ES-I3 (cell line): ENCODE results near the gene CGNL1.

Source experiments
- H3K36me3 ChIP-seq: 2 replicates; pipeline ENCODE4 v1.6.1; 2013; ENCODE audit warnings: mild to moderate bottlenecking, low read length, control low read depth, moderate library complexity; ENCODE audit not compliant: insufficient read depth
- H3K4me1 ChIP-seq: 2 replicates; pipeline ENCODE4 v1.6.1; 2013; ENCODE audit warnings: mild to moderate bottlenecking, control low read depth, low read length; ENCODE audit not compliant: insufficient read depth
- H3K9ac ChIP-seq: 2 replicates; pipeline ENCODE4 v1.6.1; 2013; ENCODE audit warnings: low read depth, mild to moderate bottlenecking, low read length, moderate library complexity
- H3K9me3 ChIP-seq: 2 replicates; pipeline ENCODE4 v1.6.1; 2013; ENCODE audit warnings: mild to moderate bottlenecking, low read length, moderate library complexity; ENCODE audit not compliant: control insufficient read depth, insufficient read depth

Gene CGNL1

GRCh38 chr15:57456559-57456958 lies 80.3 kb downstream of the CGNL1 start:
- H3K9me3 ChIP-seq: no peaks in the 10 kb centered on the region
- H3K36me3 ChIP-seq: peaks cover 5% of the 10 kb centered on the region
- H3K9ac ChIP-seq: no peak overlapping the region
- no peaks in the 10 kb centered on the region for H3K4me1 ChIP-seq

GRCh38 chr15:57457726-57458125 lies 81.4 kb downstream of the CGNL1 start:
- H3K9me3 ChIP-seq: no peaks in the 10 kb centered on the region
- no peak overlapping the region for H3K9ac ChIP-seq
- peaks cover 9% of the 10 kb centered on the region for H3K36me3 ChIP-seq

GRCh38 chr15:57458356-57458781 lies 82.1 kb downstream of the CGNL1 start:
- H3K9ac ChIP-seq: no peak overlapping the region
- H3K9me3 ChIP-seq: no peaks in the 10 kb centered on the region
- no peaks in the 10 kb centered on the region for H3K4me1 ChIP-seq
- H3K36me3 ChIP-seq: peaks cover 9% of the 10 kb centered on the region

More at GRCh38 chr15:57457726-57458125, 81.4 kb downstream of the CGNL1 start:
- H3K4me1 ChIP-seq: no peaks in the 10 kb centered on the region

GRCh38 chr15:57460208-57460816 lies 84.0 kb downstream of the CGNL1 start:
- Histone ChIP-seq H3K4me1 (no peaks in the 10 kb centered on the region), H3K9me3 (no peaks in the 10 kb centered on the region), H3K36me3 (peaks cover 9% of the 10 kb centered on the region), H3K9ac (no peak overlapping the region)

- no peaks in the 10 kb centered on the region for H3K9me3 ChIP-seq
- no peaks in the 10 kb centered on the region for H3K4me1 ChIP-seq
- no peak overlapping the region for H3K9ac ChIP-seq
- peaks cover 9% of the 10 kb centered on the region for H3K36me3 ChIP-seq
Observed at GRCh38 chr15:57461541-57461940, 85.2 kb downstream of the CGNL1 start.

GRCh38 chr15:57462381-57462780 lies 86.1 kb downstream of the CGNL1 start:
- Histone ChIP-seq H3K4me1 (no peaks in the 10 kb centered on the region), H3K36me3 (peaks cover 9% of the 10 kb centered on the region), H3K9me3 (no peaks in the 10 kb centered on the region)

GRCh38 chr15:57463360-57463759 lies 87.1 kb downstream of the CGNL1 start:
- Histone ChIP-seq H3K4me1 (no peaks in the 10 kb centered on the region), H3K9ac (no peak overlapping the region), H3K9me3 (no peaks in the 10 kb centered on the region), H3K36me3 (peaks cover 5% of the 10 kb centered on the region)

More at GRCh38 chr15:57462381-57462780, 86.1 kb downstream of the CGNL1 start:
- H3K9ac ChIP-seq: no peak overlapping the region

GRCh38 chr15:57464480-57464879 lies 88.2 kb downstream of the CGNL1 start:
- no peaks in the 10 kb centered on the region for H3K4me1 ChIP-seq
- H3K36me3 ChIP-seq: peaks cover 5% of the 10 kb centered on the region; the same call in 1 of the 2 replicates
- no peaks in the 10 kb centered on the region for H3K9me3 ChIP-seq
- no peak overlapping the region for H3K9ac ChIP-seq

GRCh38 chr15:57468486-57468885 lies 92.2 kb downstream of the CGNL1 start:
- Histone ChIP-seq H3K36me3 (no peaks in the 10 kb centered on the region), H3K9ac (no peak overlapping the region), H3K9me3 (no peaks in the 10 kb centered on the region), H3K4me1 (no peaks in the 10 kb centered on the region)

GRCh38 chr15:57470543-57470942 lies 94.2 kb downstream of the CGNL1 start:
- Histone ChIP-seq H3K4me1 (no peaks in the 10 kb centered on the region), H3K9ac (no peak overlapping the region), H3K9me3 (no peaks in the 10 kb centered on the region), H3K36me3 (no peaks in the 10 kb centered on the region)

GRCh38 chr15:57472861-57473260 lies 96.6 kb downstream of the CGNL1 start:
- H3K9ac ChIP-seq: no peak overlapping the region
- peaks cover 13% of the 10 kb centered on the region for H3K4me1 ChIP-seq
- H3K9me3 ChIP-seq: no peaks in the 10 kb centered on the region
- H3K36me3 ChIP-seq: no peaks in the 10 kb centered on the region

- Histone ChIP-seq H3K4me1 (peaks cover 22% of the 10 kb centered on the region), H3K9me3 (no peaks in the 10 kb centered on the region; the same call in 1 of the 2 replicates)
Observed at GRCh38 chr15:57476533-57476975, 100.2 kb downstream of the CGNL1 start.

GRCh38 chr15:57477736-57478522 lies 101.6 kb downstream of the CGNL1 start:
- Histone ChIP-seq H3K36me3 (no peaks in the 10 kb centered on the region), H3K4me1 (peaks cover 22% of the 10 kb centered on the region), H3K9ac (no peak overlapping the region), H3K9me3 (no peaks in the 10 kb centered on the region; the same call in 1 of the 2 replicates)

More at GRCh38 chr15:57476533-57476975, 100.2 kb downstream of the CGNL1 start:
- Histone ChIP-seq H3K9ac (no peak overlapping the region), H3K36me3 (no peaks in the 10 kb centered on the region)

GRCh38 chr15:57479005-57479404 lies 102.7 kb downstream of the CGNL1 start:
- peaks cover 22% of the 10 kb centered on the region for H3K4me1 ChIP-seq
- no peak overlapping the region for H3K9ac ChIP-seq
- H3K36me3 ChIP-seq: no peaks in the 10 kb centered on the region
- H3K9me3 ChIP-seq: no peaks in the 10 kb centered on the region; the same call in 1 of the 2 replicates
